ENCODE measurements around the gene KIAA1328.
"Not testable (repeated sequence)": the region's sequence is repeated elsewhere in the genome, so short reads cannot be mapped to it uniquely, and the experiment has no call there.

The KIAA1328 gene

DNA sequence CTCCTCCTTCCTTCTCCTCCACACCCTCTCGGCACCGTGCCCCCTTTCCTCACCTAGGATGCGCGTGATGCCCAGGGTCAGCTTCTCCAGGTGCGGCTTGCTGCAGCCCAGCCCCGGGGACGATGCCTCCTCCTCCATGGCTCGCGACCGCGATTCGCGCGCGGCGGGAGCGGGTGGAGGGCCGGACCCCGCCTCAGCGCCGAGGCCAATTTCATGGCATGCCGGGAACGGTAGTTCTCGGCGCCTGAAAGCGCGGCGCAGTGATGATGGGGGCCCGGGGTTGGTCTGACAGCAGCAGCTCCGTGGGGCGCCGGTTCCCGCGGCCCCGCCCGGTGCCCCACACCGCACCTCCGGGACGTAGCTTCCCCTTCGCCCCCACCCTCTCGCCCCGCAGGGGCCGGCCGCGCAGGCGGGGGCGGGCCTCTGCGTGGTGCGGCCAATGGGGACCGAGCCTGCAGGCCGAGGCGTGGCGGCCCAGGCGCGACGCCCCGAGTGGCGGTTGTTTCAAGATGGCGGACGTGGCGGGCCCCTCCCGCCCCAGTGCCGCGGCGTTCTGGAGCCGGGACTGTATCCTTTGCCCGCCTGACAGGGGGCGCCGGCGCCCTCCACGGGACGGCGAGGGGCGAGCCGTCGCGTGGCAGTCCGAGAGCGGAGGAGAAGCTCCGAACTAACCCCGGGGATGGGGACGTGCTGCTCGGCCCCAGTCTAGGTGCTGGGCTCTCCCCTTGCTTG is at the start of gene KIAA1328, which contains the start of gene TPGS2:
Gene KIAA1328, plus strand, starts transcription at position 498 of the 732 bp plus-strand sequence. Its CDS starts 12 bp downstream, at position 510.
Gene TPGS2, minus strand, starts transcription at position 373 of the 732 bp plus-strand sequence. Its CDS starts 235 bp downstream, at position 138.
- peak; percentile 91 for DNase-seq

DNA sequence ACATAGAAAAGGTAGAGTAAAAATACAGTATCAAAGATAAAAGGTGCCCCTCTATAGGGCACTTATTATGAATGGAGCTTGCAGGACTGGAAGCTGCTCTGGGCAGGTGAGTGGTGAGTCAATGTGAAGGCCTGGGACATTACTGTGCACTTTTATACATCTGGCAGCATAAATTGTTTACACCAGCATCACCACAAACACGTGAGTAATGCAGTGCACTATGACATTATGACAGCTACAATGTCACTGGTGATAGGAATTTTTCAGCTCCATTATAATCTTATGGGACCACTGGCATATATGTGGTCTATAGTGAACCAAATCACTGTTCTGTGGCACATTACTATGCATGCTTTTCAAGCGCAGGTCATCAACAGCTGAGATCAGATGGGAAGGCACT is 48.2 kb upstream of the KIAA1328 start:
- no peak for DNase-seq

DNA sequence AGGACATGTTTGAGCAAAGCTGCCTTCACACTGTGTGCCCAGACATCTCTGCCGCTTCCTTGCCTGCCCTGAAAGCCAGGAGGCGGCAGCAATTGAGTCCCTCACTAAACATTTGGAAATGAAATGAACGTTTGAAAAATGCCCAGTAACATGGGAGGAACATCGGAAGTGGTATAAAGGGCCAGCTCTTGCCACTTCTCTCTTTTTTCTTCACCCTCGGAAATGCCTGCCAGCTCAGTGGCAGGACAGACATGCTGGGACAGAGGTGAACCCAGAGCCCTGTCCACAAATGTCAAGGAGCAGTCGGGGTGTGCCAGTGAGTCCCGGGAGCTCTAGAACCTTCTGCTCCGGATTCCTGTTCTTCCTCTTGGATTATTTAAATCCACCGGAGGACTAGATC is 46.2 kb upstream of the KIAA1328 start:
- DNase-seq: no peak

DNA sequence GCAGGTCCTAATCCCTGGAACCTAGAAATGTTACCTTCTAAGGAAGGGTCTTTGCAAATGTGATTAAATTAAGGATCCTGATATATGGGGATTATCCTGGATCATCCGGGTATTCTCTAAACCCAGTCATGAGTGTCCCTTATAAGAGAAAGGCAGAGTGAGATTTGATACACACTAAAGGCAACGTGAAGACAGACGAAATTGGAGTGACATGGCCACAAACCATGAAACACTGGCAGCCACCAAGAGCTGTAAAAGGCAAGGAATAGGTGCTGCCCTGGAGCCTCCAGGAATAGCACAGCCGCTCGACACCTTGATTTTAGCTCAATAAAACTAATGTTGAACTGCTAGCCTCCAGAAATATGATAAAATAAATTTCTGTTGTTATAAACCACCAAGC is 45.1 kb upstream of the KIAA1328 start:
- DNase-seq: no peak

DNA sequence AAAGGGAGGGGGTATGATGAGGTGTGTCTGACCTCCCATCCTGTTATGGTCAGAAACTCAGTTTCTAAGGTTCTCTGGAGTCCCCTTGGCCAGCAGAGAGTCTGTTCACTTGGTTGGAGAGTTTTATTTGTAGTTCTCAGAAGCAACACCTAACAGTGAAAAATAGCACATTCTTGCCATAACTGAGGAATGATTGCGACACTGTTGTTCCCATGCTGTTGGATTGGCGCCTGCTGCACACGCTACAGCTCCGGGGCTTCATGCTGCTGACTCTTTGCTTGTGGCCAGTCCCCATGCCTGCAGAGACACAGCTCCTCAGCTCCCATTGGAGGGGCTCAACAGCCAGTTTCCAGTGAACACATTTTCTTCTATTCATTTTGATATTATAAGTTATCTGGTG is 42.2 kb upstream of the KIAA1328 start:
- DNase-seq: no peak

DNA sequence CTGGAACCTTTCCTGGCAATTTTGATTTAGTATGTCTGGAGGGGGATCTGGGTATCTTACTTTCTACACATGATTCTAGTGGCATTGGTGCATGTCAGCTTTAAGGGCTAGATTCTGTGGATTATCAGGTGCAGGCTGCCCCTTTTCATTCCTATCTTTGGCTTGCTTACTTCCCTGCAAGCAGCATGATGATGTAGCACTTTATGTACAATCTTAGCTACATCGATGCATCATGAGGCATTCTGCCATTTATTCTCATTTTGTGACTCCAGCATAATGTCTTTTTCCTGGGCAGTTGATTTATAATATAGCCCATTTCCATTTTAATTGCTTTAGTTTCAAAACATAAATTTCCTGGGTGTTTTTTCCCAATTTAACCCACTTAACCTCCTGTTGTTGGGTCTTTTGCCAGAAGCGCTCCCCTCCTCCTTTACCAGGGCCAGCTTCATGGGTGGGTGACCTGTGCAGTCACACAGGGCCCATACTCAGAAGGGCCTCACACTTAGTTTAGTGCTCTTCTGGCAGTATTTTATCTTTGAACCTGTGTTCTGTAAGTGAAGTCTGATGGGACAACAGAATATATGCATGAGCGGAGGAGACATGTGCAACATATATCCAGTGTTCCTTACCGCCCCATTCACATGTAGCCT is 36.2 kb upstream of the KIAA1328 start:
- DNase-seq: no peak

DNA sequence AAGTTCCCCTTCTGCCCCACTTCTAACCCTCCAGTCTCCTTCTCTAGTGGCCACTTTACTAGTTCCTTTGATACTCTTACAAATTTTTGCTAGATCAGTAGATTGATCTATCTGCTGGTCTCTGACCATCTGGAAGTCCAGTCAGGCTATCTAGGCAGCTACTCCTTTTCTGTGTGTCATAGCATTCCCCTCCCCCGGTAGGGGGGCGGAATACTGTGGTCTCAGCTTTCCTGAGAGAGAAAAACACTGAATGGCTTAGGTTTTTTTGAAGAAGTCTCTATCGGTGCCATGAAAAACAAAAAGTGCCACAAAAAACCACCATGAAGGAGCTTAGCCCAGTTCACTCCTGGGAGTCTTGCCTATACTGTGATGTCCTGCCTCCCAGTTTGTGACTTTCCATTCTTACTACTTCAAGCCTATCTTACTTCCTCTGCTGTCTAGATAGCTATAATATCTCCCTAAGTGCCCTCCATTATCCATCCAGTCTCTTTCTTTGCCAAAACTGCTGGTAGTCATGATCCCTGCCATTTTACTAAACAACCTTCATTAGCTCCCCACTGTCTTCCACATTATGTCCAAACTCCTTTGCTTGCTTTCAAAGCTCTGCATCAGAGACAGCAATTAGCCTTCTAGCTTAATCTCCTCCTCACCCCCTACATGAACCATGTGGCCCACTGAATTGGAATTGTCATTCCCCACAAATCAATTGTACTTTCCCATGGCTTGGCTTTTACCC is 30.0 kb upstream of the KIAA1328 start:
- DNase-seq: no peak

DNA sequence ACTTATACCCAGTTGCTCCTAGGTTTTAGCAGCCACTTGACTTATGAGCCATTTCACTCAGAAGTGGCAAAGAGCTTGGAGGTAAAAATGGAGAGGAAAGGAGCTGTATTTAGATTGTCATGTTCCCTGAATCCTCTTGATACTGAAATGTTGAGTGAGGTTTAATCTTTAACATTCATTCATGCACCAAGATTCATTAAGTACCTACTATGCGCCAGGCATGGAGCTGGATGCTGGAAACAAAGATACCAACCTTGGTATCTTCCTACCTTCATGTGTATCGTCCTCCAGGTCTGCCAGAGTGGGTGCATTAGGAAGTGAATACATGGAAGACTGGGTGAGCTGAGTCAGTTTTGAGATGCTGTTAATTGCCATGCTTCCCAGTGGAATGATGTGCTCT is 23.8 kb upstream of the KIAA1328 start:
- DNase-seq: no peak

DNA sequence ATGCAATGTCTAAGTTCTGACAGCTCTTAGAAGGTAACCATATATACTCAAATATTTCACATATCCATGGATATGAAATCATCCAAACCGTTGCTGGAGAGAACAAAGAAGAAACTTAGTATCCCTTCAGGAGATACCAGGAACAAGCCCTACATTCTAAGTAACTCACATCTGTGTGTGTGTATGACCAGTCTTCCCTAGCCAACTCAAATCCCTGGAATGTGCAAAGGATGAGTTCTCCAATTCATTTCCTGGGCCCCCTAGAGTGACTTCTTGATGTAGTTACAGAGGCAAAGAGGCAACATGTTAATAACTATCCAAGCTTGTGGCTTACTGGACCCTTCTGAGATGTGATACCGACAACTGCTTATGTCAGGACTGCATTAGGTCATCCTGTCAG is 20.2 kb upstream of the KIAA1328 start:
- no peak for DNase-seq

DNA sequence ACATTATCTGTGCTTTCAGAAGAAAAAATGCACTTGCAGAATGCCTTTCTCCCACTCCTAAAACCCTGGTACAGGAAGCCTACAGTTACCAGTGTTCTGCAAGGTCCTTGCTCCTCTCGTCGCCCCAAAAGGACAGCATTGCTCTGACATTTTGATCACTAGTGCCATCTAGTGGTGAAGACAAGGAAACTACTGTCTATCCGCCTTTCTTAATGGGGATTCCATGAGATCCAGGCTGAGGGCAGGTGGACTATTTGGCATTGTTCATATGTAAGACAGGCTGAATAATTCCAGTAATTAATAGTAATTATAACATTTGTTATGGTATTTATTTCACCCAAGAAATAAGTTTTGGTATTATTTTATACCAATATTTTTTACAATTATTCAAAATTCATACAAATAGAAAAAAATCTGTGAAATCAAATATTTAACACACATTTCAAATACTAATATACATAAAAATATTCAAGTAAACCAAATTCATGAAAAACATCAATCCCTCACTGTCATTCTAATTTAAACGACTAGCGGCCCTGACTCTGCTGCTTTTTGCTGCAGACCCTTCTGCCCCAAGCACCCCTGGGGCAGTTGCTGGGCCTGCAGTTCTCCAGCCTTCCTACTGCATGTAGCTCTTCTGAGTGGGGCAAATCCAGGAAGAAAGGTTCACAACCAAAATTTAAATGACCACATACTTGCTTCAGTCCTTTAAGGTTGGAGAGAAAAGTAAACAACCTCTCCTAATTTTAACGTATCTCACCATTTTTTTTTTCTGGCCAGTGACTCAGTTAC is 19.1 kb upstream of the KIAA1328 start:
- DNase-seq: peak; percentile 50

DNA sequence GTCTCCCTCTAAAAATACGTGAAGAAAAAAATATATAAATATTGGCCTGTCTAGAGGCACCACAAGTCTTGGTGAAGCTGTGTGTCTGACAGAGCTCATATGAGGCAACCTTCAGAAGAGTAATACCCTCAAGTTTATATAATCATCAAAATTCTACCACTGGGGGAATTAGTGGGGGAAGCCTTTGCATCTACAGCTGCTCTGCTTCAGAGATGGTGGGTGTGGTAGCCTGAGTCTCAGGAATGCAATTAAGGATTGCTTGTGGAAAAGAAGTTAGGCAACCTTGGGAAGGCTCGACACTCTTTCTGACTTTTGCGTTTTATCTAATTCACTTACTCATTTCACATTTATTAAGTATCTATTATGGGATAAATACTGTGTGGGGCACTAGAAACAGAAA is 17.5 kb upstream of the KIAA1328 start:
- DNase-seq: no peak

DNA sequence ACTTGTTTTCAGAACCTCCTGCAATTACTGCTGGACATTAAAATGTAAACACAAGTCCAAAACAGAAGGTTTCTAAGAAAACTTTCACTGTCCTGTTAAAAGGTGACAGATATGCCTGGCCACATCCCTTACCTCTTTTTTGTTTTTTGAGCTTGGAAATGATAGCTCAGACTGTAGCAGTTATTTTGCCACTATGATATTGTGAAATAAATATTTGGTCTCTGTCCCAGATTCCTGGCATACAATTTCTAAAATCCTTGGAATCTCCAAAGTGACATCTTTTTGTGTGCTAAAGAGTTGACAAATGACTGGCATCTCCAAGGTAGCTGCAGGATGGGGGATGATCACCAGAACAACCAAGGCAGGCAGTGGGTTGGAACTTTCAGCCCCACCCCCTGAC is 17.0 kb upstream of the KIAA1328 start:
- no peak for DNase-seq

DNA sequence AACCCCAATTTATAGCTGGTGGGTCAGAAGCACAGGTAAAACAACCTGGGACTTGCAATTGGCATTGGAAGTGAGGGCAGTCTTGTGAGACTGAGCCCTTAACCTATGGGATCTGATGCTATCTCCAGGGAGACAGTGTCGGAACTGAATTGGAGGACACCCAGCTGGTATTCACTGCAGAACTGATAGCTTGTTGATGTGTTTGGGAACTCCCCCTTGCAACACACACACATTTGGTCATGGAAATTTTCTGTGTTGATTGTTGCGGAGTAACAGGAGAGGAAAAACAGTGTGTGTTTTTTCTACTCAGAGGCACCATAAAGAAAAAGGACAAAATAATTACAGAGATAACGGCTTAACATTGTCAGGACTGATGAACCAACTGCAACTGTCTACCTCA is 16.2 kb upstream of the KIAA1328 start:
- no peak for DNase-seq

DNA sequence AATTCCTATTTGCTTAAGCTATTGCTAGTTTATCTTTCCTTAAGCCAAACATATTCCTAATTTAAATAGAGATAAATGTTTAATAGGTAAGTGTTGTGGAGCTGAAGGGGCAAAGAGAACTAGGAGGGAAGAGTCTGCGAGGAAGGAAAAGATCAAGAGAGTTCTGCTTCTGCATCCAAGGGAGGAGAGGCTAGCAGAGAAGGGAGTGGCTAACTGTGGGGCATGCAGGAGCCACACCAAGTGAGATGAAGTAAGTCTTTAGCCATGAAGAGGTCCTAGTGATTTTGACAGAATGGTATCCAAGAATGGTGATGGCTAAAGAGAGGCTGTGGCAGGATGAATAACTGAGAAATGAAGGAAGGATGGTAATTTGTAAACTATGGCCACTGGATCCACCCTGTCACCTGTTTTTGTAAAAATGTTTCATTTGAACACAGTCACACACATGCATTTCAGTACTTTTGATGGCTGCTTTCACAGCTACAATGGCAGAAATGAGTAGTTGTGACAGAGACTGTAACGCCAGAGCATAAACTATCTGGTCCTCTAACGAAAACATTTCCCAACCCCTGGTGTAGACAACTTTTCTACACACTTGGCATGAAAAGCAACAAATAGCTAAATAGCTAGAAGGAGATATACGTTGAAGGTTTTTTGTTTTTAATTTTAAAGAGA is 15.7 kb upstream of the KIAA1328 start:
- DNase-seq: no peak

DNA sequence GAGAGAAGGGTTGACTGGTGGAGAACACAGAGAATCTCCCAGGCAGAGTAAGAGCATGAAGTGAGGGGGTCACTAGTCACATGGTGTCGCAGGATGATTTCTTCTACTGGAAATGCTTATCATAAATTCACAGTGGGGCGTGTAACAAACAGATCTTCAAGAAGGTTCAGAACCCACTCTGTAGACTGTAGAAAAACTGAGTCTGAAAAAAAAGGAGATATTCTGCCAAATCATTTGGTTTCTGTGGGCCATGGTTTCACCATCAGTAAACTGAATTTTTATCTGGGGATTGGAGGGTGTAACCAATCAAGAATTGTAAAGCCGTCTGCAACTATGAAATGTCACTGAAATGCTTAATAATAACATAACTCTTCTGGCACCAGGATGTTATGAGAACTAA is 15.1 kb upstream of the KIAA1328 start:
- no peak for DNase-seq

DNA sequence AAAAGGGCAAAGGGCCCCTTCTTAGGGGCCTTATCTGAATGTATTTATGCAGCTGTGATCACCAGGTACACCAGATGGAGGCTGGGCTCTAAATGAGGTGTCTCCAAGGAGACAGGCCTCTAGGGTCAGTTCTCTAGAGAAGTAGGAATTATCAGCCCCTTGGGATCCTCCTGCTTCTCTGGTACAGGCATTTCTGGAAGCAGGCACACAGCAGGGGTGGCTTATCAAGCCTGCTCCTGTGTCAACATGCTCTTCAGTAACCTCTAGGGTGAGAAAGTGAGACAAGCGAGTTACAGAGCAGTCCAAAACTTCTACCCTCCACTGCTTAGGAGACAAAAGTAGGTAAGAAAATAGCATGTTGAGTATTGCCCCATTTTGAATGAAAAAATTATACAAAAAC is 13.9 kb upstream of the KIAA1328 start:
- no peak for DNase-seq

DNA sequence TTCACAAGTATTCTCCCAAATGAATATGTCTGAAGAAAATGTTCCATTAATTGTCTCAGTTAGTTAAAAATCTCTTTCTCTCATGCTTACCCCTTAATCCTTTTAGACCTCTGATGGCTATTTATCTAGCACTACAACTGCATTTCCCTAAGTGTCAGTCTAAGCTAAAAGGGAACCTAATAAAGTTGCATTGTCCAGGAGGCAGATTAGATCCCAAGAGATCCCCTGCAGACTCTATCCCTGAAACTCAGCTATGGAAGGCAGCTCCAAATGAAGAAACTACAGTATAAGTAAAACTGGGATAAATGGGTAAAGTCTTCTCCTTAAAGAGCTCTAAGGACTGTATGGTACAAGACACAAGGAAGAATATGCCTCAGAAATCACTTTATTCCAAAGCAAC is 12.8 kb upstream of the KIAA1328 start:
- not testable (repeated sequence) for DNase-seq

DNA sequence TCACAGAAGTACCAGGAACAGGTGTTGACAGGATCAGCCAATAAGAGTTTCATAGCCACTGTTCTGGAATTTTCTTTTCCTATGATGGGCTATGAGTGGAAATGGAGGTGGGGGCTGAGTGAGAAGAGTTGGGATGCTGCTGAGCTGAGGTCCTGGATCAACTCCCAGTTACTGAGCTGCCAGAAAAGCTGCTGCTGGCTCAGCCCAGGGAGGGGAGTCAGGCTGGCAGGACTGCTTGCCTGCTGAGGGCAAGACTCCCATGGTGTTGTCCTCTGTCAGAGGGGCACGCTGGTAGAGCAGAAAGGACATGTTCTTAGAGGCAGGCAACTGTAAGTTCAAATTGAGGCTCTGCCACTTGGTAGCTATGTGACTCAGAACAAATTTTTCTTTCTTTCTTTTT is 11.9 kb upstream of the KIAA1328 start:
- DNase-seq: no peak

DNA sequence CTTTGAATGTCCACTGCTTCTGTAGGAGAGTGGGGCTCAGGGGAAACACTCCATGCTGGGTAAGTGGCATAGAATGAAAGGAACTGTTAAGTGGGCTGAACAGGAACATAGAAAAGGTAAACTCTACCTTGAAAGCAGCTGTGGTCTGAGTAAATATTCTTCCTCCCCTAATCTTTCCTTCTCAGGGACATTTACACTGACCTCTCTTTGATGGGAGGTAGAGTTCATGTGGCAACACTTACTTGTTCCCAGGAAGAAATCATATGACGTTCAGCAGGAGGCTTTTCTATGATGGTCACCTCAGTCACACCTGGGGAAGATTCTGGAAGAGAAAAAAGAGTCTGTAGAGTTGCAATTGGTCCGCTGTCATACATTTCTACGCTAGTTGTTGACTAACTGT is 10.3 kb upstream of the KIAA1328 start:
- no peak for DNase-seq

DNA sequence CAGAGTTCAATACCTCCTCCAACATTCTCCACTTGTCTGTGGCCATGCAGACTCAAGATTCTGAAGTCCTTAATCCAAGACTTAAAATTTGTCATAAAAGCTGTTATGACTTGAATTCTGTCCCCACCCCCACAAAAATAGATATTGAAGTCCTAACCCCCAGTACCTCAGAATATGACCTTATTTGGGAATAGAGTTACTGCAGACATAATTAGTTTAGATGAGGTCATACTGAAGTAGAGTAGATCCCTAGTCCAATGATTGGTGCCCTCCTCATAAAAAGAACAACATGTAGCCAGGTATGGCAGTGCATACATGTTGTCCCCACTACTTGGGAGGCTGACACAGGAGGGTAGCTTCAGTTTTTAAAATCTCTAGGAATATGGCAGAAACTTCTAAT is 9.3 kb upstream of the KIAA1328 start:
- DNase-seq: no peak

DNA sequence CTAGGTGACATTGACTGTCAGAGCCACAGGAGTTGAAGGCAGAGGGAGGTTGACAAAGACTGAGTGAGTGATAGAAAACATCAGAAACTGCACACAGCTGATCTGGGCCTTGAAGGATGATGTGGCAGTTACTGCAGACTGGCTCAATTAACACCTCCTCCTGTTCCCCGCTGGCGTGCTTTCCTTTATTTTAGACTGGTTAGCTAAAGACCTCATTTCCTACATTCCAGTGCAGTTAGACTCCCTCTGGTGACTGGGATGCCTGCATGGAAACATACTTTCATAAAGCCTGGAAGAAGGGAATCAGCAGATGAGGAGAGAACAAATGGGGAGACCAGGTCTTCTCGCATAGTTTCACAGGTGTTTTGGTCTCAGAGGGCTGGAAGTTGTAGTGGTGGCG is 7.2 kb upstream of the KIAA1328 start:
- no peak for DNase-seq

DNA sequence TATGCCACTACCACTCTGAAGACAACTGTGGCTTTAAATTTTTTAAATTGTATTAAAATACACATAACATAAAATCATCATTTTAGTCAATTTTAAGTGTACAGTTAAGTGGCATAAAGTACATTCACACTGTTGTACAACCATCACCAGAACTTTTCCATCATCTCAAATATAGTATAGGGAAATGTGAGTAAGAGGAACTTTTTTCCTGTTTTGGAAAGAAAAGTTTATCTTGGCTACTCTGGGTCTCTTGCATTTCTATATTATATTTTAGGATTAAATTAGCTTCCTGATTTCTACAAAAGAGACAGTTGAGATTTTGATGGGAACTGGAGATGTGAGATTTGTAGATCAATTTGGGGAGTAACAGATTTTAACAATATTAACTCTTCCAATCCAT is 3.4 kb upstream of the KIAA1328 start:
- no peak for DNase-seq

DNA sequence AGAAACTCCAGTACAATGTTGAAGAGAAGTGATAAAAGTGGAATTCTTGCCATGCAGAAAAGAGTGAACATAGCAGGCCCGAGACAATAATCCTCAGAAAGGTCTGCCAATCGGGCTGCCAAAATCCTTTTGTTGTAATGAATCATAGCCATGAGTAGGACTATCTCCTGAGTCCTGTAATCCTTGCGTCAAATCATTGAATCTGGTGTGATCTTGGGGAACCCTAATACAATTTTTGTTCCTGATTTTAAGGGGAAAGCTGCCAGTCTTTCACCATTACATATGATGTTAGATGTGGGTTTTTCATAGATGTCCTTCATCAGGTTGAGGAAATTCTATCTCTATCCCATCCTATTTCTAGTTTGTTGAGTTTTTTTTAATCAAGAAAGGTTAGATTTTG is 2.4 kb upstream of the KIAA1328 start:
- DNase-seq: no peak
